Stimulated activated naive B cell treated with anti-CD40 and anti-IgM and Interleukin-4, amounts not matched to agents 10 μg/mL and 1 μg/mL and 100 μg/mL, for 72 hours (primary cell): ENCODE data around the gene TBL1X.
A peak's percentile ranks its signal among the peaks of the same experiment; 100 is the strongest.
"Not testable (repeated sequence)": the region's sequence is repeated elsewhere in the genome, so short reads cannot be mapped to it uniquely, and the experiment has no call there.

Experiments used
- ATAC-seq, 2 donors: fragments of 150-1000 bp; cut with Tn5 transposase; replicated peaks; 2 replicates each; pipeline ENCODE4 v1.10.0; 2021; ENCODE audit warnings: moderate library complexity in 1 of 2
- DNase-seq: peaks from one replicate; pipeline ENCODE4 v3.0.0; 2021
- H3K27ac Mint-ChIP-seq: one replicate; pipeline ENCODE4 v1.8.0; 2022; ENCODE audit warnings: mild to moderate bottlenecking, mixed read lengths
- H3K27me3 Mint-ChIP-seq, 2 donors: one replicate each; pipeline ENCODE4 v1.8.0; 2022; ENCODE audit warnings: mixed read lengths in 2 of 2
- H3K36me3 Mint-ChIP-seq, 2 donors: one replicate each; pipeline ENCODE4 v1.8.0; 2022; ENCODE audit warnings: mixed read lengths in 2 of 2, mild to moderate bottlenecking in 1 of 2
- H3K4me1 Mint-ChIP-seq, 2 donors: one replicate each; pipeline ENCODE4 v1.8.0; 2022; ENCODE audit warnings: mixed read lengths in 2 of 2, mild to moderate bottlenecking in 1 of 2
- H3K4me3 Mint-ChIP-seq, 2 donors: one replicate each; pipeline ENCODE4 v1.8.0; 2022; ENCODE audit warnings: mild to moderate bottlenecking in 2 of 2, mixed read lengths in 2 of 2, moderate library complexity in 1 of 2
- H3K9me3 Mint-ChIP-seq, 2 donors: one replicate each; pipeline ENCODE4 v1.8.0; 2022; ENCODE audit warnings: mixed read lengths in 2 of 2, mild to moderate bottlenecking in 1 of 2

Gene TBL1X

DNA sequence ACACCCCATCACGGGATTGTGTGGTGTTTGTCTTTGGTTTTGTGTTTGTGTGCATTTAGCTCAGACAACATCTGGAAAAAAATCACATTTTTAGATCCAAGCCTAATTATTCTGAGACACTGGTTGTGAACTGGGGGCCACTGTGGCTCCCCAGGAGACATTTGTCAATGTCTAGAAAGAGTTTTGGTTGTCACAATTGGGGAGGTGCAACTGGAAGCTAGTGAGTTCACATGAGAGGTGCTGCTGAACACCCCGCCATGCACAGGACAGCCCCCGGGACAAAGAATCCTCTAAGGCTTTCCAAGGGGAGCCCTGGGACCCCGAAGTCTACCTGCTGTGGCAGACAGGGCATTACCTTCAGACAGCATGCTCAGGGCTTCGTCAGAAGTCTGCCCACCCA, 274.3 kb downstream of the TBL1X start:
- peaks cover 14 to 15% of the 10 kb centered on the region in 2 donors for H3K27me3 Mint-ChIP-seq
- H3K36me3 Mint-ChIP-seq = peaks cover 0 to 1% of the 10 kb centered on the region in 2 donors
- no peak overlapping the region for H3K27ac Mint-ChIP-seq
- peaks cover 0 to 3% of the 10 kb centered on the region in 2 donors for H3K9me3 Mint-ChIP-seq
- H3K4me1 Mint-ChIP-seq = peaks cover 0 to 4% of the 10 kb centered on the region in 2 donors
- DNase-seq = no peak
- ATAC-seq = no peak
- no peak overlapping the region for H3K4me3 Mint-ChIP-seq

DNA sequence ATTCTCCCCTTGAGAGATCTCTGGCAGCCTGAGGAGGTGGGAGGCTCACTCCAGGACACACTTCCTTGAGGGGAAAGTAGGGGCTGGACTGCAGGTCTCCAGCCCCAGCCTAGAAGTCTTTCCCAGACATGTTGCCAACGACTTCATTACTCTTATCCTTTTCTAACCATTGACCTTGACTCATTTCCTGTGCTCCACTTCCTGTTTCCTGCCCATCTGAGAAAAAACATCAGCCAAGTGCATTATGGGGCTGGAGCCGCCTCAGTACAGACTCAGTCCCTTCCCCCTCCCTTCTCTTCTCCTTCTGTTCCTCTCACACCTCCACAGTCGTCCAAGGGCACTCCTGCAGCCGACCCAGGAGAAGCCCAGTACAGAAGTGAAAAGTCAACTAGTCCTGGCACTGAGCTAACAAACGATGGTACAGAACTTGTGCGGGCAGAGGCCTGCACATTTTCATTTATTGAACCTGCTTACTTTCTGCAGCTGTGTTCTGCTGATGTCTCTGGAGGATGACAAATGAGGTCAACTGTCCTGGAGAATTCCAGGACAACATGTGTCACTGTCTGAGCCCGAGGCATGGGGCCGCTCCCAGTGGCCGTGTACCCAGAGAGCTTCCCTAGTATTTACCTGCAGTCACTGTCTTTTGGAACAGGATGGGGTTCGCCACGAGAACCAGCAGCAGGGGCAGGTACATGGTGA, 280.7 kb downstream of the TBL1X start:
- ATAC-seq = peak; percentile 41 to 45
- Mint-ChIP-seq H3K27me3 (peaks cover 19 to 20% of the 10 kb centered on the region in 2 donors), H3K9me3 (peaks cover 5 to 16% of the 10 kb centered on the region in 2 donors), H3K4me1 (peaks cover 9 to 14% of the 10 kb centered on the region in 2 donors), H3K36me3 (peaks cover 5 to 6% of the 10 kb centered on the region in 2 donors), H3K27ac (no peak overlapping the region), H3K4me3 (peak overlapping the region; percentile 6 to 56)
- no peak for DNase-seq

GRCh38 chrX:9746148-9746888, 281.5 kb downstream of the TBL1X start:
- Mint-ChIP-seq H3K27ac (no peak overlapping the region), H3K27me3 (peaks cover 19 to 20% of the 10 kb centered on the region in 2 donors), H3K4me3 (peak overlapping the region in 1 of 2 donors; percentile 36), H3K4me1 (peaks cover 9 to 14% of the 10 kb centered on the region in 2 donors), H3K36me3 (peaks cover 5 to 6% of the 10 kb centered on the region in 2 donors), H3K9me3 (peaks cover 5 to 16% of the 10 kb centered on the region in 2 donors)
- no peak for DNase-seq
- ATAC-seq = no peak

DNA sequence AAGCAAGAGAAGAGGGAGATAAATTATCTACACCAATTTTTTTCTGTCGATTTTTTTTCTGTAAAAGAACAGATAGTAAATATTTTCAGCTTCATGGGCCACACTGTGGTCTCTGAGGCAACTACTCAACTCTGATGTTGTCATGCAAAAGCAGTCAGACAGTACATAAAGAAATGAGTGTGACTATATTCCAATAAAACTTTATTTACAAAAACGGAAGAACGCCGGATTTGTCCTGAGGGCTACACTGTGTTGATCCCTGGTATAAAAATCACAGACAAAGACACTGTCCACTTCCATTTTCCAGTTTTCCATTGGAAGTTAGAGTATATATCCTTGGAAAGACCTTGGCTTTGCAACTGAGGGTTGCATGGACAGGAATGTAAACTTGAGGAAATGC, 282.8 kb downstream of the TBL1X start:
- Mint-ChIP-seq H3K27me3 (peaks cover 19 to 20% of the 10 kb centered on the region in 2 donors), H3K4me1 (peaks cover 9 to 14% of the 10 kb centered on the region in 2 donors), H3K27ac (no peak overlapping the region)

GRCh38 chrX:9749146-9749692, 284.4 kb downstream of the TBL1X start:
- Mint-ChIP-seq H3K36me3 (peaks cover 5 to 6% of the 10 kb centered on the region in 2 donors), H3K27ac (no peak overlapping the region), H3K9me3 (peaks cover 5 to 16% of the 10 kb centered on the region in 2 donors), H3K4me1 (peaks cover 9 to 14% of the 10 kb centered on the region in 2 donors), H3K27me3 (peaks cover 19 to 20% of the 10 kb centered on the region in 2 donors), H3K4me3 (no peak overlapping the region)
- DNase-seq (no peak), ATAC-seq (no peak)

More for the DNA sequence above, 282.8 kb downstream of the TBL1X start:
- peaks cover 5 to 16% of the 10 kb centered on the region in 2 donors for H3K9me3 Mint-ChIP-seq
- H3K4me3 Mint-ChIP-seq = no peak overlapping the region
- DNase-seq (no peak), ATAC-seq (no peak)
- peaks cover 5 to 6% of the 10 kb centered on the region in 2 donors for H3K36me3 Mint-ChIP-seq

GRCh38 chrX:9757366-9757765, 292.5 kb downstream of the TBL1X start:
- DNase-seq = no peak
- H3K4me3 Mint-ChIP-seq = no peak overlapping the region
- H3K27ac Mint-ChIP-seq = no peak overlapping the region
- H3K9me3 Mint-ChIP-seq = peaks cover 0 to 7% of the 10 kb centered on the region in 2 donors
- H3K27me3 Mint-ChIP-seq = peaks cover 13 to 18% of the 10 kb centered on the region in 2 donors
- no peak for ATAC-seq
- no peaks in the 10 kb centered on the region for H3K36me3 Mint-ChIP-seq
- H3K4me1 Mint-ChIP-seq = no peaks in the 10 kb centered on the region

GRCh38 chrX:9758021-9758638, 293.3 kb downstream of the TBL1X start:
- H3K36me3 Mint-ChIP-seq = no peaks in the 10 kb centered on the region
- DNase-seq = no peak
- peaks cover 0 to 7% of the 10 kb centered on the region in 2 donors for H3K9me3 Mint-ChIP-seq
- no peak overlapping the region for H3K4me3 Mint-ChIP-seq
- no peak overlapping the region for H3K27ac Mint-ChIP-seq
- no peaks in the 10 kb centered on the region for H3K4me1 Mint-ChIP-seq
- ATAC-seq = no peak
- H3K27me3 Mint-ChIP-seq = peaks cover 18% of the 10 kb centered on the region in 2 donors

DNA sequence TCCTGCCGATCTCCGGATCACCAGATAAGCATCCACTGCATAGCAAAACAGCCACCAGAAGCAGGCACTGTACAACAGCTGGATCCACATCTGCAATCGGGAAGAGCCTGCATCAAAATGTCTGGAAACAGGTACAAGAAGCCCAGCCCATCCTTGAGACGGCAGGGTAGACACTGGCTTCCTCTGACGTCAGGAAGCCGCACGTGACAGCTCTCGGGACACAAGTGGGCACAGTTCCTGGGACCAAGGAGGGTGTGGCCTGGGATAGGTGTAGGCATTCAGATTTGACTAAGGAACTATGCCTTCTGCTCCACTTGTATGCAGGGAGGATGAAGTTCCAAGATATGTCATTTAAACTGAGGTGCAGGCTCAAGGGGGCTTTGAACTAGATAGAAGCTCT, 294.5 kb downstream of the TBL1X start:
- H3K4me3 Mint-ChIP-seq = no peak overlapping the region
- H3K9me3 Mint-ChIP-seq = peaks cover 0 to 7% of the 10 kb centered on the region in 2 donors
- peaks cover 18 to 23% of the 10 kb centered on the region in 2 donors for H3K27me3 Mint-ChIP-seq
- DNase-seq (no peak), ATAC-seq (no peak)
- H3K27ac Mint-ChIP-seq = no peak overlapping the region
- H3K4me1 Mint-ChIP-seq = no peaks in the 10 kb centered on the region
- no peaks in the 10 kb centered on the region for H3K36me3 Mint-ChIP-seq

GRCh38 chrX:9765072-9765736, 300.3 kb downstream of the TBL1X start:
- H3K9me3 Mint-ChIP-seq = peaks cover 0 to 1% of the 10 kb centered on the region in 2 donors
- H3K27me3 Mint-ChIP-seq = peaks cover 24 to 26% of the 10 kb centered on the region in 2 donors
- peaks cover 2 to 4% of the 10 kb centered on the region in 2 donors for H3K4me1 Mint-ChIP-seq
- H3K36me3 Mint-ChIP-seq = no peaks in the 10 kb centered on the region
- no peak overlapping the region for H3K27ac Mint-ChIP-seq
- peak overlapping the region in 1 of 2 donors; percentile 32 for H3K4me3 Mint-ChIP-seq
- ATAC-seq (no peak), DNase-seq (no peak)

DNA sequence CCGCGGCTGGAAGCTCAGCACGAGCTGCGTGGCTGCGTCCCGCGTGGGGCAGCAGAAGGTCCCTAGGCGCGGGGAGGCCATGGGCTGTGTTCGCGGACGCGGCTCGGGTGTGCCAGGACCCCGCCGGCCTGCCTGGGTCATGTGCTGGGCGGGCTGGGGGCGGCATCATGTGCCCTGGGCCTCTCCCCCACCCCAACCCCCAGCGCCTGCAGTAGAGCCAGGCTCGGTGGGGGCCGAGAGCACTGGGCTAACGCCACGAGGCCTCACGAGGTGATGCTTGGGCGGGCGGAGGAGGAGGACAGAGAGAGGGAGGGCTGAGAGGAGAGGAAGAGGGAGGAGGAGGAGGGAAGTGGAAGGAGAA, 300.9 kb downstream of the TBL1X start, which contains the start of gene GPR143:
Gene GPR143, minus strand, starts transcription at position 111 of the 361 bp plus-strand sequence. Its CDS starts 30 bp downstream, at position 81.
- H3K4me1 Mint-ChIP-seq = peaks cover 2 to 4% of the 10 kb centered on the region in 2 donors

GRCh38 chrX:9767375-9767774, 302.5 kb downstream of the TBL1X start:
- Mint-ChIP-seq H3K9me3 (peaks cover 0 to 1% of the 10 kb centered on the region in 2 donors), H3K27me3 (peaks cover 24 to 26% of the 10 kb centered on the region in 2 donors), H3K4me3 (no peak overlapping the region), H3K27ac (no peak overlapping the region), H3K36me3 (no peaks in the 10 kb centered on the region), H3K4me1 (peaks cover 2 to 4% of the 10 kb centered on the region in 2 donors)
- ATAC-seq (no peak), DNase-seq (no peak)

More for the DNA sequence above, 300.9 kb downstream of the TBL1X start, which contains the start of gene GPR143:
- Mint-ChIP-seq H3K36me3 (no peaks in the 10 kb centered on the region), H3K4me3 (peak within 1 kb of the TSS in 1 of 2 donors; percentile 32), H3K27me3 (peaks cover 19 to 21% of the 10 kb centered on the region in 2 donors), H3K9me3 (peaks cover 0 to 1% of the 10 kb centered on the region in 2 donors), H3K27ac (no peak within 1 kb of the TSS)
- no peak for DNase-seq
- no peak for ATAC-seq

- H3K27ac Mint-ChIP-seq, H3K4me1 Mint-ChIP-seq, DNase-seq, H3K36me3 Mint-ChIP-seq, H3K9me3 Mint-ChIP-seq, H3K4me3 Mint-ChIP-seq, ATAC-seq: not testable (repeated sequence)
- H3K27me3 Mint-ChIP-seq = peaks cover 18 to 24% of the 10 kb centered on the region in 2 donors
Measured at GRCh38 chrX:9768321-9768839, 303.5 kb downstream of the TBL1X start.

DNA sequence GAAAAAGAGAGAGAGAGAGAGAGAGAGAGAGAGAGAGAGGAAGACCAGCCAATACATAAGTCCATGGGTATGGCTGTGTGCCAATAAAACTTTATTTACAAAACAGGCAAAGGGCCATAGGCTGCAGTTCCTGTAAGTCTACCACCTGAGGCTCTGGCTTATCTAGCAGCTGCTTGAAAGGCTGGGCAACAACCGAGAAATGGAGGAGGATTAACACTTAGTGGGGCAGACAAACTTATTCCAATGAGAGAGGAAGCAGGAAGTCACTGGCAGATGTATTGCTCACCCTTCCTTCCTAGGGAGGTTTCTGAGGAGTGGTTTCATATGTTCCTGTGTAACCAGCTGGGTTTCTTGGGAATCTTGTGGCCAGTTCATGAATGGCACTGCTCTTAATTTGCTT, 305.5 kb downstream of the TBL1X start:
- Mint-ChIP-seq H3K27me3 (peaks cover 26 to 33% of the 10 kb centered on the region in 2 donors), H3K27ac (no peak overlapping the region)
- no peak for DNase-seq

More for the DNA sequence above, 305.5 kb downstream of the TBL1X start:
- peaks cover 0 to 1% of the 10 kb centered on the region in 2 donors for H3K9me3 Mint-ChIP-seq
- peaks cover under 1 to 2% of the 10 kb centered on the region in 2 donors for H3K4me1 Mint-ChIP-seq
- H3K36me3 Mint-ChIP-seq = no peaks in the 10 kb centered on the region
- ATAC-seq = no peak
- no peak overlapping the region for H3K4me3 Mint-ChIP-seq
